ENCODE measurements around the gene COG5. TPM values are rescaled to one million over a fixed set of nuclear protein-coding genes. Genes with fewer than 3 reads are reported as not detected.

COG5 gene
- total and polyA plus RNA-seq, 9 of the 15 experiments (the other 6 are each of a cell fraction or from before 2014, with no cell fraction given): 15.3 to 75.1 (median 56.4) TPM

DNA sequence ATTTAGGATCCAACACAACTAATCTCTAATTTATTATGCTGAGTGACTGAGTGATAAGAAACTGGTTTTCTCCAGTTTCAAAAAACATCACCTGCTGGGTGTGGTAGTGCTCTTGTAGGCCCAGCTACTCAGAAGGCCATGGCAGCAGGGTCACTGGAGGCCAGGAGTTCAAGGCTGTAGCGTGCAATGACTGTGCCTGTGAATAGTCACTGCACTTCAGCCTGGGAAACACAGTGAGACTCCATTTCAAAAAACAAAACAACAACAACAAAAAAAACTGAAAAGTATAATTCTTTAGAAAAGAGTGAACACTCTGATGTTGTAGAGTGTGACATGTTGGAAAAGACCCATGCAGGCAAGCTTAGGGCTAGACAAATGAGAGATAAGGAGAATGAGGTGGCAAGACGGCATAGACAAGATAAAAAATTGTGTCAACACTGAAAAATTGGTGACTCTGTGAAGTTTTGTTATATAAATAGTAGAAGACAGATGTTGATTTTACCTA lies 243.9 kb downstream of the COG5 start (continued):
- TF ChIP-seq, protein P1, sequence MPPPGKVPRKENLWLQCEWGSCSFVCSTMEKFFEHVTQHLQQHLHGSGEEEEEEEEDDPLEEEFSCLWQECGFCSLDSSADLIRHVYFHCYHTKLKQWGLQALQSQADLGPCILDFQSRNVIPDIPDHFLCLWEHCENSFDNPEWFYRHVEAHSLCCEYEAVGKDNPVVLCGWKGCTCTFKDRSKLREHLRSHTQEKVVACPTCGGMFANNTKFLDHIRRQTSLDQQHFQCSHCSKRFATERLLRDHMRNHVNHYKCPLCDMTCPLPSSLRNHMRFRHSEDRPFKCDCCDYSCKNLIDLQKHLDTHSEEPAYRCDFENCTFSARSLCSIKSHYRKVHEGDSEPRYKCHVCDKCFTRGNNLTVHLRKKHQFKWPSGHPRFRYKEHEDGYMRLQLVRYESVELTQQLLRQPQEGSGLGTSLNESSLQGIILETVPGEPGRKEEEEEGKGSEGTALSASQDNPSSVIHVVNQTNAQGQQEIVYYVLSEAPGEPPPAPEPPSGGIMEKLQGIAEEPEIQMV (tag; conservative IDR thresholded peaks at IDR 0.05; ENCODE audit: low read depth): no peak; the same call in 1 of the 2 replicates
- TF ChIP-seq ZNF174 (CRISPR knock-in tag; IDR thresholded peaks at IDR 0.05): no peak
- TF ChIP-seq ARHGAP35 (IDR thresholded peaks at IDR 0.05; ENCODE audit: partially characterized antibody): no peak
- no peak for TF ChIP-seq ELF1 (tag; IDR thresholded peaks at IDR 0.05)
- TF ChIP-seq ZNF561 (CRISPR knock-in tag; conservative IDR thresholded peaks at IDR 0.05): no peak
- TF ChIP-seq, protein P2, sequence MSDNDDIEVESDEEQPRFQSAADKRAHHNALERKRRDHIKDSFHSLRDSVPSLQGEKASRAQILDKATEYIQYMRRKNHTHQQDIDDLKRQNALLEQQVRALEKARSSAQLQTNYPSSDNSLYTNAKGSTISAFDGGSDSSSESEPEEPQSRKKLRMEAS (CRISPR knock-in tag; IDR thresholded peaks at IDR 0.05): no peak
- TF ChIP-seq RNF2 (IDR thresholded peaks at IDR 0.05): no peak
- peak; percentile 56; the same call in 1 of the 2 replicates for TF ChIP-seq BCOR (IDR thresholded peaks at IDR 0.05)
- TF ChIP-seq ARID1B (IDR thresholded peaks at IDR 0.05): peak; percentile 94
- TF ChIP-seq XRCC3 (IDR thresholded peaks at IDR 0.05): no peak
- TF ChIP-seq, protein P3, sequence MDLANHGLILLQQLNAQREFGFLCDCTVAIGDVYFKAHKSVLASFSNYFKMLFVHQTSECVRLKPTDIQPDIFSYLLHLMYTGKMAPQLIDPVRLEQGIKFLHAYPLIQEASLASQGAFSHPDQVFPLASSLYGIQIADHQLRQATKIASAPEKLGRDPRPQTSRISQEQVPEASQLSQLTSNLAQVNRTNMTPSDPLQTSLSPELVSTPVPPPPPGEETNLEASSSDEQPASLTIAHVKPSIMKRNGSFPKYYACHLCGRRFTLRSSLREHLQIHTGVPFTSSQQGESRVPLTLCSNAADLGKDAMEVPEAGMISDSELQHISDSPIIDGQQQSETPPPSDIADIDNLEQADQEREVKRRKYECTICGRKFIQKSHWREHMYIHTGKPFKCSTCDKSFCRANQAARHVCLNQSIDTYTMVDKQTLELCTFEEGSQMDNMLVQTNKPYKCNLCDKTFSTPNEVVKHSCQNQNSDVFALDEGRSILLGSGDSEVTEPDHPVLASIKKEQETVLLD (IDR thresholded peaks at IDR 0.05): no peak
- no peak for TF ChIP-seq RAD51 (IDR thresholded peaks at IDR 0.05; ENCODE audit: borderline replicate concordance, low read depth)
- no peak for TF ChIP-seq CBX3 (IDR thresholded peaks at IDR 0.05; ENCODE audit: borderline replicate concordance in 1 of 2, low read length in 2 of 2)
- TF ChIP-seq, protein P4, sequence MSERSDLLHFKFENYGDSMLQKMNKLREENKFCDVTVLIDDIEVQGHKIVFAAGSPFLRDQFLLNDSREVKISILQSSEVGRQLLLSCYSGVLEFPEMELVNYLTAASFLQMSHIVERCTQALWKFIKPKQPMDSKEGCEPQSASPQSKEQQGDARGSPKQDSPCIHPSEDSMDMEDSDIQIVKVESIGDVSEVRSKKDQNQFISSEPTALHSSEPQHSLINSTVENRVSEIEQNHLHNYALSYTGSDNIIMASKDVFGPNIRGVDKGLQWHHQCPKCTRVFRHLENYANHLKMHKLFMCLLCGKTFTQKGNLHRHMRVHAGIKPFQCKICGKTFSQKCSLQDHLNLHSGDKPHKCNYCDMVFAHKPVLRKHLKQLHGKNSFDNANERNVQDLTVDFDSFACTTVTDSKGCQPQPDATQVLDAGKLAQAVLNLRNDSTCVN (CRISPR knock-in tag; IDR thresholded peaks at IDR 0.05): no peak
- no peak for TF ChIP-seq ZNF76 (CRISPR knock-in tag; IDR thresholded peaks at IDR 0.05; ENCODE audit: borderline replicate concordance)
- TF ChIP-seq UBTF (IDR thresholded peaks at IDR 0.05; ENCODE audit: borderline replicate concordance in 1 of 2, low read depth in 2 of 2, low read length in 2 of 2): no peak
- no peak for TF ChIP-seq SREBF1 (IDR thresholded peaks at IDR 0.05; ENCODE audit: borderline replicate concordance, low read depth, low read length)
- no peak for TF ChIP-seq GTF2E2 (tag; IDR thresholded peaks at IDR 0.05)
- no peak for TF ChIP-seq TSHZ1 (CRISPR knock-in tag; IDR thresholded peaks at IDR 0.05)
